ENCODE data around the gene DDX18. TPM values are rescaled to one million over a fixed set of nuclear protein-coding genes. Genes with fewer than 3 reads are reported as not detected.

Gene DDX18
- 10 to 100 TPM; 42.4 to 48.1 (median 43.1) TPM for total RNA-seq
- long read RNA-seq, donor 1, transcript DDX18-201 (14 exons, 3,796 nt): major isoform, 19 of 40 reads
- long read RNA-seq, donor 1, partial matches to known transcripts: 19 of 40 reads
- long read RNA-seq, donor 1, other reads (novel, unspliced or antisense): 2 of 40 reads
- long read RNA-seq, donor 2, partial matches to known transcripts: 21 of 21 reads
- long read RNA-seq, donor 2, other reads (novel, unspliced or antisense): 0 of 21 reads

DNA sequence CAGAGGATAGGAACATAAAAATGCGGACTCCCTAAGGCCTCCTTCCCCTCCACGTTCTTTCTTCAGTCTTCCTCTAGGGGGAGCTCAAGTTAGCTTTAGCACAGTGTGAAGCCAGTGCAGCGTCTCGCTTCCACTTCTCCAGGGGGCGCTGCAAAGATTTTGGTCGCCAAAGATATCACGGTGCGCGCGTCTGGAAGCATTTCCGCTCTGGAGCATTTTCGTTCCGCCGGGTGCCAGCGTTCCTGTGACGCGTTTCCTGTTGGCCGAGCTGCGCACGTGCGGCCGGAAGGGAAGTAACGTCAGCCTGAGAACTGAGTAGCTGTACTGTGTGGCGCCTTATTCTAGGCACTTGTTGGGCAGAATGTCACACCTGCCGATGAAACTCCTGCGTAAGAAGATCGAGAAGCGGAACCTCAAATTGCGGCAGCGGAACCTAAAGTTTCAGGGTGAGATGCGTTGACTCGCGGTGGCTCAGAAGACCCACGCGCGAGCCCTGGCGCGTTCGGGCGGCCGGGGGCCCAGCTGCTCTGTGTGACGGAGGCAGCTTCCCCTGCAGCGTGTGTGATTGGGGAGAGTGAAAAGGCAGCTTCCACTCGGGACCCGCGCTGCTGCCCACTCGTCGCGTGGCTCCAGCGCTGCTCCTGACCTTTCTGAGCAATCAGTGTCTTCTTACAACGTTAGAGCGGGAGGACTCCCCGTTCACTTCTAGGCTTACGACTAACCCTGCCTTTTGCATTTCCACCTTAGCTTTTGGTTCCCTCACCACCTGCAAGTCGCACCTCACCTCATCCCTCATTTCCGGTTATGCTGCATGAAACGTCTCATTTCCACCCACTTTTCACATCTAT is at the start of gene DDX18:
Gene DDX18, plus strand, starts transcription at position 275 of the 848 bp plus-strand sequence. Its CDS starts 87 bp downstream, at position 362.
- peak within 1 kb of the TSS; percentile 45 for H3K4me3 ChIP-seq
- peak; percentile 99 for ATAC-seq
- no peaks in the 10 kb centered on the region for H3K9me3 ChIP-seq
- intact Hi-C loops (cut with DNase I, micrococcal nuclease): no loop called here
- peaks cover 17% of the 10 kb centered on the region for H3K4me1 ChIP-seq (ENCODE audit: low read depth)
- TF ChIP-seq, protein P1, sequence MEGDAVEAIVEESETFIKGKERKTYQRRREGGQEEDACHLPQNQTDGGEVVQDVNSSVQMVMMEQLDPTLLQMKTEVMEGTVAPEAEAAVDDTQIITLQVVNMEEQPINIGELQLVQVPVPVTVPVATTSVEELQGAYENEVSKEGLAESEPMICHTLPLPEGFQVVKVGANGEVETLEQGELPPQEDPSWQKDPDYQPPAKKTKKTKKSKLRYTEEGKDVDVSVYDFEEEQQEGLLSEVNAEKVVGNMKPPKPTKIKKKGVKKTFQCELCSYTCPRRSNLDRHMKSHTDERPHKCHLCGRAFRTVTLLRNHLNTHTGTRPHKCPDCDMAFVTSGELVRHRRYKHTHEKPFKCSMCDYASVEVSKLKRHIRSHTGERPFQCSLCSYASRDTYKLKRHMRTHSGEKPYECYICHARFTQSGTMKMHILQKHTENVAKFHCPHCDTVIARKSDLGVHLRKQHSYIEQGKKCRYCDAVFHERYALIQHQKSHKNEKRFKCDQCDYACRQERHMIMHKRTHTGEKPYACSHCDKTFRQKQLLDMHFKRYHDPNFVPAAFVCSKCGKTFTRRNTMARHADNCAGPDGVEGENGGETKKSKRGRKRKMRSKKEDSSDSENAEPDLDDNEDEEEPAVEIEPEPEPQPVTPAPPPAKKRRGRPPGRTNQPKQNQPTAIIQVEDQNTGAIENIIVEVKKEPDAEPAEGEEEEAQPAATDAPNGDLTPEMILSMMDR (IDR thresholded peaks at IDR 0.05): peak; percentile 99
- no peaks in the 10 kb centered on the region for H3K36me3 ChIP-seq (ENCODE audit: low read depth)
- peak; percentile 97 to 99 (median 97) for DNase-seq

DNA sequence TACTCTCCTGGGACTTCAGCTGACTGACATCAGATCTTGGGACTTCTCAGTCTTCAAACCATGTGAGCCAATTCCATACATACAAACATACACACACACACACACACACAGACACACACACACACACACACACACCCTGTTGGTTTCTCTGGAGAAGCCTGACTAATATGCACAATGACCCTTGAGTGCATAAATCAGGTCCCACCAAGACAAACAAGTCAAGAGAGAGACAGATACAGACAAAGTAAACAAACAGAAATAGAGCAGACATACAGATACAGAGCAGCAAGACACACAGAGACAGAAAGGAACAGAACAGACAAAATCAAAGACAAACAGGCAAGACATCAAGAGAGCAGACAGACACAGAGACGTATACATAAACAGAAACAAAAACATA is 43.8 kb upstream of the DDX18 start:
- Histone ChIP-seq H3K9me3 (no peaks in the 10 kb centered on the region), H3K4me1 (ENCODE audit: low read depth) (no peaks in the 10 kb centered on the region), H3K4me3 (no peak overlapping the region), H3K36me3 (ENCODE audit: low read depth) (no peaks in the 10 kb centered on the region)
- no peak for ATAC-seq
- TF ChIP-seq, protein P1 (IDR thresholded peaks at IDR 0.05): no peak
- intact Hi-C loops (cut with DNase I, micrococcal nuclease): no loop called here
- no peak for DNase-seq

GRCh38 chr2:117771969-117772630 is 42.4 kb upstream of the DDX18 start:
- no peak for DNase-seq
- no peaks in the 10 kb centered on the region for H3K36me3 ChIP-seq (ENCODE audit: low read depth)
- TF ChIP-seq, protein P1 (IDR thresholded peaks at IDR 0.05): no peak
- intact Hi-C loops (cut with DNase I, micrococcal nuclease): no loop called here
- H3K4me1 ChIP-seq (ENCODE audit: low read depth): no peaks in the 10 kb centered on the region
- H3K9me3 ChIP-seq: no peaks in the 10 kb centered on the region
- H3K4me3 ChIP-seq: no peak overlapping the region
- no peak for ATAC-seq

DNA sequence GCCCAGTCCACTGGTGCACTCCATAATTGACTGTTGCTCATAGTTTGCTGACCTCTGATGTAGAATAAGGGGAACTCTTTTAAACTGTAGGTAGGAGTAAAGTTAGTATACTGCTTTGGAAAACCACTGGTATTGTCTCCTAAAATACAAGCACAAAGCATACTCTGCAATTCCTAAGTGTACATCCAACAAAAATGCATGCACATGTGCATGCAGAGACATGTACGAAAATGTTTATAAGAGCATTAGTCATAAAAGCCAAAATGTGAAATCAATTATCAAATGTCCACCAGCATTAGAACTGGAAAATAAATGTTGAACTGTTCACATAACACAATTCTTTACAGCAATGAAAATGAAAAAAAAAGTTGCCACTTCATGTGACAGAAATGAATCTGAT is 39.8 kb upstream of the DDX18 start:
- intact Hi-C loops (cut with DNase I, micrococcal nuclease): no loop called here
- ATAC-seq (no peak), DNase-seq (no peak)
- Histone ChIP-seq H3K36me3 (ENCODE audit: low read depth) (no peaks in the 10 kb centered on the region), H3K9me3 (no peaks in the 10 kb centered on the region), H3K4me3 (no peak overlapping the region), H3K4me1 (ENCODE audit: low read depth) (no peaks in the 10 kb centered on the region)
- TF ChIP-seq, protein P1 (IDR thresholded peaks at IDR 0.05): no peak

DNA sequence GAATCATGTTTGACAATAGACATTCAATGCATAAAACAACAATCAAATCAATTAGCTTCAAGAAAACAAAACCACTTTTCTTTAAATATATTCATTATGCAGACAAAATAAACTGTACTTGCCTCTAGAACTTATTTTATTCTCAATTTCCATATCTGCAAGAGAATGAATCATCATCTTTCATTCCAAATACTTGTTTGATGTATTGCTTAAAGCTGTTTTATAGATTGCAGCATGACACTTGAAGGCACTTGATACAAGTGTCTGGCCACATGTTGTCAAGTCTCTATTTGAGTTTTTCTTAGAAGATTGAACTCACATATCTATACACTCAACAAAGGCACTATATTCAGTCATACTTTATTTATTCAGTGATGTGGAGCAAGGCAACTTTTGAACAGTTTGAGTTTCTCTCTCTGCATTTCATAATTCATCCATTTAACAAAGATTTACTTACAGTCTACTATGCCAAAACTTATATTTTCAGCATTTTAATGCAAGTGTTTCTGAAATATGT is 38.7 kb upstream of the DDX18 start:
- no peaks in the 10 kb centered on the region for H3K9me3 ChIP-seq
- ATAC-seq (no peak), DNase-seq (no peak)
- H3K4me3 ChIP-seq: no peak overlapping the region
- H3K4me1 ChIP-seq (ENCODE audit: low read depth): no peaks in the 10 kb centered on the region
- intact Hi-C loops (cut with DNase I, micrococcal nuclease): no loop called here
- TF ChIP-seq, protein P1 (IDR thresholded peaks at IDR 0.05): no peak
- no peaks in the 10 kb centered on the region for H3K36me3 ChIP-seq (ENCODE audit: low read depth)

All from mucosa of descending colon (tissue), 3 donors.